ENCODE results near the gene LTF. TPM values are rescaled to one million over a fixed set of nuclear protein-coding genes. Genes with fewer than 3 reads are reported as not detected.

Gene LTF
- total RNA-seq, 1 experiment from 2014 or later: not detected

DNA sequence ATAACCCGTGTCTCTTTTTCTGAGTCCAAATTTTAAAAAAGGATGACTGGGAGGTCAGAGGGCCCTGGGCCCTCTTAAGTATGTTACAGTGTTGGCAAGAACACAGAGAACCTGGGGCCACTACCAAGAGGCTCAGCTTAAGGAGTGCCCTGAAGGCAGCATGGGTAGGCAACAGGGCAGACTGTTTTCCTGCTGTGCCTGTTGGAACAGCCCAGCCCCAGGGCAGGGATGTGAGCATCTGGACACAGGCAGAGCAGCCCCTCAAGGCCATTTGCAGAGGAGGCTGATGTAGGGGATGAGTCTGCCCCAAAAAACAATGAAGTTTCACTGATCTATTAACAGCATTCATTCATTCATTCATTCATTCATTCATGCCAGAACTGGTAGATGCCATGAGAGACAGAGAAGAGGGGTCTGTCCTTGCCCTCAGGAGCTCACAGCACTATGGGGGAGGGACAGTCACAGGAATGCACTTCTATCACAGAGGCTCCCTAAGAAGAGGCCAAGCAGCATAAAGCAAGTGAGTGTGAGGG lies 2.2 kb upstream of the LTF start:
- no peaks in the 10 kb centered on the region for H3K79me2 ChIP-seq (ENCODE audit: insufficient read depth, low read length)
- no peaks in the 10 kb centered on the region for H3K4me1 ChIP-seq (ENCODE audit: control insufficient read depth in 1 of 2, insufficient read depth in 2 of 2, low read length in 2 of 2)
- H3K4me3 ChIP-seq (replicated peaks in 1 of 2; ENCODE audit: low read depth in 1 of 2, low read length in 2 of 2): no peak overlapping the region
- RAD21 ChIA-PET (ENCODE audit: low non-redundant PET in 1 of 2, low total read pairs in 2 of 2, uncharacterized antibody in 2 of 2, unreplicated experiment in 2 of 2): no interaction called here
- H3K4me2 ChIP-seq (ENCODE audit: low read length): no peak overlapping the region
- CTCF ChIA-PET: no interaction called here
- peaks cover 12% of the 10 kb centered on the region; the same call in 1 of the 2 replicates for H3K27me3 ChIP-seq (ENCODE audit: insufficient read depth, low read length)
- DNase-seq (ENCODE audit: low read depth, low spot score): no peak
- H3K27ac ChIP-seq (ENCODE audit: low read depth, low read length): no peak overlapping the region
- POLR2A ChIA-PET: no interaction called here
- H3K9me2 ChIP-seq (ENCODE audit: insufficient read depth): no peaks in the 10 kb centered on the region
- H3K36me3 ChIP-seq (ENCODE audit: control insufficient read depth in 1 of 2, insufficient read depth in 2 of 2, low read length in 2 of 2): no peaks in the 10 kb centered on the region
- ATAC-seq: no peak
- TF ChIP-seq POLR2A (IDR thresholded peaks at IDR 0.05; ENCODE audit: borderline replicate concordance, extremely low read depth, insufficient read depth, insufficient read length): no peak
- TF ChIP-seq YY1 (IDR thresholded peaks at IDR 0.05; ENCODE audit: extremely low read depth, insufficient replicate concordance, low read depth, low read length): no peak
- TF ChIP-seq, protein P1, sequence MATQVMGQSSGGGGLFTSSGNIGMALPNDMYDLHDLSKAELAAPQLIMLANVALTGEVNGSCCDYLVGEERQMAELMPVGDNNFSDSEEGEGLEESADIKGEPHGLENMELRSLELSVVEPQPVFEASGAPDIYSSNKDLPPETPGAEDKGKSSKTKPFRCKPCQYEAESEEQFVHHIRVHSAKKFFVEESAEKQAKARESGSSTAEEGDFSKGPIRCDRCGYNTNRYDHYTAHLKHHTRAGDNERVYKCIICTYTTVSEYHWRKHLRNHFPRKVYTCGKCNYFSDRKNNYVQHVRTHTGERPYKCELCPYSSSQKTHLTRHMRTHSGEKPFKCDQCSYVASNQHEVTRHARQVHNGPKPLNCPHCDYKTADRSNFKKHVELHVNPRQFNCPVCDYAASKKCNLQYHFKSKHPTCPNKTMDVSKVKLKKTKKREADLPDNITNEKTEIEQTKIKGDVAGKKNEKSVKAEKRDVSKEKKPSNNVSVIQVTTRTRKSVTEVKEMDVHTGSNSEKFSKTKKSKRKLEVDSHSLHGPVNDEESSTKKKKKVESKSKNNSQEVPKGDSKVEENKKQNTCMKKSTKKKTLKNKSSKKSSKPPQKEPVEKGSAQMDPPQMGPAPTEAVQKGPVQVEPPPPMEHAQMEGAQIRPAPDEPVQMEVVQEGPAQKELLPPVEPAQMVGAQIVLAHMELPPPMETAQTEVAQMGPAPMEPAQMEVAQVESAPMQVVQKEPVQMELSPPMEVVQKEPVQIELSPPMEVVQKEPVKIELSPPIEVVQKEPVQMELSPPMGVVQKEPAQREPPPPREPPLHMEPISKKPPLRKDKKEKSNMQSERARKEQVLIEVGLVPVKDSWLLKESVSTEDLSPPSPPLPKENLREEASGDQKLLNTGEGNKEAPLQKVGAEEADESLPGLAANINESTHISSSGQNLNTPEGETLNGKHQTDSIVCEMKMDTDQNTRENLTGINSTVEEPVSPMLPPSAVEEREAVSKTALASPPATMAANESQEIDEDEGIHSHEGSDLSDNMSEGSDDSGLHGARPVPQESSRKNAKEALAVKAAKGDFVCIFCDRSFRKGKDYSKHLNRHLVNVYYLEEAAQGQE (IDR thresholded peaks at IDR 0.05; ENCODE audit: low read depth): no peak
- no peak for TF ChIP-seq CBX3 (IDR thresholded peaks at IDR 0.05; ENCODE audit: low read depth)
- no peak for TF ChIP-seq EZH2 (IDR thresholded peaks at IDR 0.05)
- TF ChIP-seq POLR2AphosphoS5 (IDR thresholded peaks at IDR 0.05; ENCODE audit: low read depth, low read length): no peak
- no peak for TF ChIP-seq SRF (IDR thresholded peaks at IDR 0.05; ENCODE audit: low read depth)
- no peak for TF ChIP-seq TCF7L2 (IDR thresholded peaks at IDR 0.05; ENCODE audit: borderline replicate concordance, extremely low read depth, insufficient read depth, insufficient read length)
- no peak for TF ChIP-seq EZH2phosphoT487 (IDR thresholded peaks at IDR 0.05; ENCODE audit: borderline replicate concordance)
- TF ChIP-seq ZFX (IDR thresholded peaks at IDR 0.05): no peak
- no peak for TF ChIP-seq CEBPB (IDR thresholded peaks at IDR 0.05; ENCODE audit: low read depth)
- no peak for TF ChIP-seq SP1 (IDR thresholded peaks at IDR 0.05; ENCODE audit: low read depth)
- TF ChIP-seq FOSL1 (IDR thresholded peaks at IDR 0.05; ENCODE audit: low read depth): no peak
- TF ChIP-seq EGR1 (IDR thresholded peaks at IDR 0.05; ENCODE audit: low read depth): no peak
- no peak for TF ChIP-seq ELF1 (IDR thresholded peaks at IDR 0.05; ENCODE audit: borderline replicate concordance, low read depth)
- TF ChIP-seq, protein P2, sequence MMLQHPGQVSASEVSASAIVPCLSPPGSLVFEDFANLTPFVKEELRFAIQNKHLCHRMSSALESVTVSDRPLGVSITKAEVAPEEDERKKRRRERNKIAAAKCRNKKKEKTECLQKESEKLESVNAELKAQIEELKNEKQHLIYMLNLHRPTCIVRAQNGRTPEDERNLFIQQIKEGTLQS (IDR thresholded peaks at IDR 0.05): no peak
- TF ChIP-seq, protein P3, sequence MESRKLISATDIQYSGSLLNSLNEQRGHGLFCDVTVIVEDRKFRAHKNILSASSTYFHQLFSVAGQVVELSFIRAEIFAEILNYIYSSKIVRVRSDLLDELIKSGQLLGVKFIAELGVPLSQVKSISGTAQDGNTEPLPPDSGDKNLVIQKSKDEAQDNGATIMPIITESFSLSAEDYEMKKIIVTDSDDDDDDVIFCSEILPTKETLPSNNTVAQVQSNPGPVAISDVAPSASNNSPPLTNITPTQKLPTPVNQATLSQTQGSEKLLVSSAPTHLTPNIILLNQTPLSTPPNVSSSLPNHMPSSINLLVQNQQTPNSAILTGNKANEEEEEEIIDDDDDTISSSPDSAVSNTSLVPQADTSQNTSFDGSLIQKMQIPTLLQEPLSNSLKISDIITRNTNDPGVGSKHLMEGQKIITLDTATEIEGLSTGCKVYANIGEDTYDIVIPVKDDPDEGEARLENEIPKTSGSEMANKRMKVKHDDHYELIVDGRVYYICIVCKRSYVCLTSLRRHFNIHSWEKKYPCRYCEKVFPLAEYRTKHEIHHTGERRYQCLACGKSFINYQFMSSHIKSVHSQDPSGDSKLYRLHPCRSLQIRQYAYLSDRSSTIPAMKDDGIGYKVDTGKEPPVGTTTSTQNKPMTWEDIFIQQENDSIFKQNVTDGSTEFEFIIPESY (IDR thresholded peaks at IDR 0.05; ENCODE audit: extremely low read depth, insufficient replicate concordance, low read length): no peak
- TF ChIP-seq, protein P4, sequence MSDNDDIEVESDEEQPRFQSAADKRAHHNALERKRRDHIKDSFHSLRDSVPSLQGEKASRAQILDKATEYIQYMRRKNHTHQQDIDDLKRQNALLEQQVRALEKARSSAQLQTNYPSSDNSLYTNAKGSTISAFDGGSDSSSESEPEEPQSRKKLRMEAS (IDR thresholded peaks at IDR 0.05): no peak
- no peak for TF ChIP-seq JUND (IDR thresholded peaks at IDR 0.05)
- TF ChIP-seq SIN3A (IDR thresholded peaks at IDR 0.05; ENCODE audit: low read depth): no peak
- H4K20me1 ChIP-seq (ENCODE audit: insufficient read depth): no peaks in the 10 kb centered on the region
- no TSS peak for BruUV-seq (replicated peaks)
- no peak overlapping the region for H3K9ac ChIP-seq (ENCODE audit: low read length)
- H3K9me3 ChIP-seq (ENCODE audit: control insufficient read depth in 1 of 2, insufficient read depth in 1 of 2, low read depth in 1 of 2, low read length in 2 of 2): no peaks in the 10 kb centered on the region
- no peak overlapping the region for H2AFZ ChIP-seq (ENCODE audit: low read depth, low read length, poor library complexity, severe bottlenecking)
- intact Hi-C loops (cut with micrococcal nuclease): no loop called here
